Head of caudate nucleus (tissue), 42 donors: Measurements from ENCODE around the gene GRB10.

Experiments used
- DNase-seq, 42 donors: peaks; one replicate each; pipeline versions ENCODE4 v3.0.0 to v3.0.0-alpha.2; 2020 to 2021; ENCODE audit warnings: mixed read lengths in 7 of 42
- intact Hi-C: fragments of 100-400 bp; cut with DNase I; formaldehyde crosslinking; loops from one replicate; pipeline ENCODE4 v1.15.0; 2022

The GRB10 gene

DNA sequence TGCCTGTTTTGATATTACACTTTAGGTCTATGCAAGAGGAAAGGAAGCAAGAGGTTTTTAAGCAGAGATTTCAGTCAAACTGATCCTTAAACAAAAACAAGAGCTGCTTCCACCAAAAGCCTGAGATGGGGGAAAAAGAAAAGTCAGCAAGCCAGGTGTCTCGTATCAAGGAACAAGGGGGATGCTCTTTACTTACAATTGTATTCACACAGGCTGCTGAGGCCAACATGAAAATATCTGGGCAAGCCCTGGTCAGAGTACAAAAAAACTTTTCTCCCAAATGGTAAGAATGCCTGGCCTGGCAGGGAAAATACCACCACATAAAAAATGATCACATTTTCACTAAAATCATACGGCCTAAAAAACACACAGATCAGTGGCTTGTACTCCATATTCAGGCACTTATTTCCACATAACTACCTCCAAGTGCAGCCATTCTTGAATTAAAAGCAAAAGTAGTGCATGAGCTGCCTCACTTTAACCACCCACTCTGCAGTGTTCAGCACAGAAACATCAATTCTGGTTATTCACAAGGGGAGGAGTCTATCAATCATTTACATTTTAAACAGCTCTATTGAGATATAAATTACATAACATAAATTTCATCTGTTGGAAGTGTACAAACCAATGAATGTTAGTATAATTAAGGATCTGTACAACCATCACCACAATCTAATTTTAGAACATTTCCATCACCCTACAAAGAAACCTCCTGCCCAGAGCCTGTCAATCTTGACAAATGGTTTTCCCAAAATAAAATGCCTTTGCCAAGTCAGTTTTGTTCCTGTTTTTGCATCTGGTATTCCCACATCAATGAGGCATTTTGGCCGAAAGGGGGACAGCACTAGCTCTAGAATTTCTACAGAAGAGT, 70.2 kb downstream of the GRB10 start:
- peak in 8 of 42 donors; percentile 16 to 73 (median 47) for DNase-seq
- intact Hi-C loops = no loop called here

DNA sequence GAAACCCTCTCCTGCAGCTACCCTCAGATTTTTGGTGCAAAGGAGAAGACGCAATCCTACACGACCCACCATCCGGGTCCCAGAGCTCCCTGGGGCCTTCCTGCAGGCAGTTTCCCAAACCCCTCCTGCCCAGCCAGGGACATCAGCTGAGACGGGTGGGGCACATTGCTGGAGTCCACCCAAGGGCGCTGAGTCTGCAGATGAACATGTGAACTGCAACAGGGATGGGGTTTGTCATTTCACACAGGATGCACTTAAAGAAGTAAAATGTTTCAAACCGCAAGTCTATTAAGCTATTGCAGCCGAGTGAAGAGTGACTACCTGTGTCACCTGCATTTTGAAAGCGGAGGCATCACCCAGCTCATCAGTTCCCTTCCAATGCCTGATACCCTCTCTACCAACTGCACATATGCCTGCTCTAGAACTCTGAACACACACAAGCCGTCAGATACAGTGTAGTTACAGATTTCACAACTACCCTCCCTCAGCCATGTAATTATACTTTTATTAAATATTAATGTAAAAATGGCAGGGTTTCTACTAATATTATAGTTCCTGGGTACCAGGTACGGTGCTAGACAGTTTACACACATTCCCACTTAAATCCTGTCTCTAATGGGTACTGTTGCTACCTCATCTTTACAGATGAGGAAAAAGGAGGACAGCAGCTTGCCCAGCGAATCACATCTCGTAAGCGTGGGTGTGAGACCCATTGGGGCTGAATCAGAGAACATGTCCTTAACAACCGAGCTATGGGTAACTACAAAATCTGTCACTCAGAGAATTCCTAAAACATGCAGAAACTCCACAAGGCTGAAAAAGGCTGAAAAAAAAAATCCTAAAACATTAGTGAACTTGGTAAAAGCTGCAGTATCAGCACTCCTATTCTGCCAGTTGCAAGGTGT, 71.2 kb downstream of the GRB10 start:
- intact Hi-C loops = no loop called here

DNA sequence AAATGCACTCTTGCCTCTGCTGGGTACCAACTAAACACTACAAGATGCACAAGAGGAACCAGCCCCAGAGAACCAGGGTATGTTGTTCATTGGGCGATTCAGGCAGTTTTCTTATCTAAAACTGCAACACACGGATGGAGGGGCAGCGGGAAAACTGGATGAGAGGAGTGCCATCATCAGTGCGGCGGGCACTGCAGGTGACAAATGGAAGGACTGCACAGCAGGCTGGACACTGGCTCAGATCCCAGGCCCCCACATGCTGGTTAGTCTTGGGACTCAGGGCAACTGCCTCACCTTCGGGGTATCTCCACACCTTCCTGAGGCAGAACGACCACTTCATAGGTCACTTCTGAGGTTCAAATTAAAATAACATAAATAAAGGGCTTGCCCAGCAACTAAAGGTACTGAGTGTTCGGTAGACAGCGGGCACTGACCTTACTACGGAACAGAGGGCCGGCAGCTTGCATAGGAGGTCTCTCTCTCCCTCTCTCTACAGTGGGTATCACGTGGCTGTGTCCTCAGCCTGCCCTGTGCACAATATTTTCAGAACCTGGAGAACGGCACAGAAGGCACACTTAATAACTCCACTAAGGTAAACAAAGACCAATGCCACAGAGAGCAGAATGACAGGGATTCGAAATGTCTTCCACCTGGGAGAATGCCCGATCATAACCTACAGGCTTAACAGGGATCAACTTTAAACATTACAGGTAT, 72.1 kb downstream of the GRB10 start:
- intact Hi-C loops = no loop called here
- peak in 2 of 42 donors; percentile 6 to 35 for DNase-seq

More for the DNA sequence above, 71.2 kb downstream of the GRB10 start:
- peak in 2 of 42 donors; percentile 15 to 43 for DNase-seq

DNA sequence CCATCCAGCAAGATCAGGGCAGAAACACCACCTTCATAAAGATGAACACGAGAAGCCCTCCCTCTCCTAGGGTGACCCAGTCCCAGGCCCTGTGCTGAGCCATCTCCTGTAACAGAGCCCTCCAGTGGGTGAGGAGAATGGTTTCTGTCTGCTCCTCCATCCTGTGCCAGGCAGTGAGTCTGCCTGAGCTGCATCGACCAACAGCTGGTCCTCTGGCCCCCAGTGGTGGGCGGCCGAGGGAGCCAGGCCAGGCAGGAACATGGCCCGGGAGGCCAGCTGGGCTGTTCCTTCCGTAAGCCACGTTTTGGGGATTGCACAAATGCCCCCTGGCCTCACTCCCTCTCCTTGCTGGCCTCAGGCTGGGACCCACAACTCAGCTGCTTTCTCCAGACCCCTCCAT, 73.5 kb downstream of the GRB10 start:
- intact Hi-C loops = no loop called here
- DNase-seq = peak in 2 of 42 donors; percentile 54 to 66

DNA sequence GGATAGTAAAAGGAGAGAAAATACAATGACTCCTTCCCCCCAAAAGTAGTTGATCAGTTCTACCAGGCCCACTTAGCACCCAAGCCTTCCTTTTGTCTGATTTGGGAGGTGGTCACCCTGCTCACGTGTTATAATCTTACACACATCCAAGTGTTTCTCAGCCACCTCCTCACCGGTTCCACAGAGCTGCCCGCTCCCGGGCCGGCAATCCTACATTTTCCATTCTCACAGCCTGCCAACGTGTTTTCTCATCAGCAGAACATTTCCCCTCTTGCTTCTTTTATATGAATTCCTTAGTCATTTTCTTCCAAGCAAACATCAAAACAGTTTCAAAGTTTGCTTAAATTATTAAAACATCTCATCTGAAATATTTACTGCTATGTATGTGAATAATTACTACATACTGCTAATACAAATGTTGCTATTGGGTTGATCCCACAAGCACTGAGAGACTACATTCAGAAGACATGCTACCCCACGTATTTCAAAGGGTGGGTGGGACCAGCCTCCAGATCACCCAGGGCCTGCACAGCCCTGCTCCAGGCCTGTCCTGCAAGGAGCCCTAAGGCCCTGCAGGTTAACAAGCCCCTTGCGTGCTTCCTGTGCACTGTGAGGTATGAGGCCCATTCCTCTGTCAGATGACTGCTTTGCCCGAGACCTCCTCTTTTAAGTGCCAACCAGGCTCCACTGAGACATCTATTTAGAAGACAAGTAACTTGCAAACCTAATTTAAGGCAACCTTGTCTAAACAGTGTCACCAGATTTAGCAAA, 75.3 kb downstream of the GRB10 start:
- intact Hi-C loops = no loop called here

DNA sequence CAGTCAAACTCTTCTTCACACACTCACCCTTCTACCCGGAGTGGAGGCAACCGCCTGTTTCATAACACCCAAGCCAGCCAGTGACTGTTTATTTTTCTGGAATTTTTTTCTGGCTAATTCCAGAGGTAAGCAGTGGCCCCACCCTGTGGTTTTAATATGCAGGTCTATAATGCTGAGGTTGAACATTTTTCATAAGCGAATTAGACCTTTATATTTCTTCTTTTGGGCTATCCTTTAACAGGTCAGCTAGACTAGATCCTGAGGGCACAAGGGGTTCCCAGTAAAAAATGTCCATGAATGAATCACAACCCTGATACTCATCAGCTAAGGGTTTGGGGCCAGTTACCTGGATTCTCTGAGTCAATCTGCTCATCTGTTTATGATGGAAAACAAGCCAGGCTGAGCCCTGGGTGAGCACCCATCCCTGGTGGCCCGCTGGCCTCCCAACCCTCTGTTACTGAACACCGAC, 76.2 kb downstream of the GRB10 start:
- peak in 1 of 42 donors; percentile 40 for DNase-seq
- intact Hi-C loops = no loop called here

More for the DNA sequence above, 75.3 kb downstream of the GRB10 start:
- peak in 1 of 42 donors; percentile 41 for DNase-seq

DNA sequence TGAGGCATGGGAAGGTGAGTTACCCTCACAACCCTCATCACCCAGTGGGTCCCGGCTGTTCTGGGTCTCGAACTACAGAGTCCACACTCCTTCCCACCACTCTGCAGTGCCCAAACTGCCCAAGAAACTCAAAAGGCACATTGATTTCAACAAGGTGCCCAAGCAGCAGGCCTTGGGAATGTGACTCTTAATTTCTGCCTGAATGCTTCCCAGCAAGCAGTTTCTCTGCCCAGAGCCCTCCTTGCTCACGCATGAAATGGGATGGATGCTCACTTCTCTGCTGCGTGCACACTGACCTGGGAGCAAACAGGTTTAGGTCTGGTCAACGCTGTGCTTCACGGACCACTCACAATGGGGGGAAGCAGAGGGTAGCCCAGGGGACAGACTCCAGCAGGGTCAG, 77.9 kb downstream of the GRB10 start:
- peak in 1 of 42 donors; percentile 39 for DNase-seq
- intact Hi-C loops = no loop called here

DNA sequence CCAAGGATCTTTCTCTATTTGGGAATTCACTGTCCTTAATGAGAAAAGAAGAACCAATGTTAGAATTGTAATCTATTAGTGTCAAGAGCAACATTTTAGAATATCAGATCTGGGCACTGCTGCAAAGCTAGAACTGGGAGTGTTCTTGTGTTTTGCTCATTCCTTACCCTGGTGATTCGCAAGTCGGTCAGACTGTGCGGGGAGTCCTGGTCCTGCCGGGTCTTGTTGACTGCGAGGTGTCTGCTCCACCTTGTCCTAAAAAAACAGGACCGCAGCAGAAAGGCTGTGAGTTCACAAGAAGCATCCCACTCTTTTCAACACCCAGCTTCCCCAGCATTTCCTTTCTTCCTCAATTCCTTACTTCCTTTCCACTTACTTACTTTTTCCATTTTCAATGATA, 79.0 kb downstream of the GRB10 start:
- peak in 1 of 42 donors; percentile 40 for DNase-seq
- intact Hi-C loops = no loop called here

DNA sequence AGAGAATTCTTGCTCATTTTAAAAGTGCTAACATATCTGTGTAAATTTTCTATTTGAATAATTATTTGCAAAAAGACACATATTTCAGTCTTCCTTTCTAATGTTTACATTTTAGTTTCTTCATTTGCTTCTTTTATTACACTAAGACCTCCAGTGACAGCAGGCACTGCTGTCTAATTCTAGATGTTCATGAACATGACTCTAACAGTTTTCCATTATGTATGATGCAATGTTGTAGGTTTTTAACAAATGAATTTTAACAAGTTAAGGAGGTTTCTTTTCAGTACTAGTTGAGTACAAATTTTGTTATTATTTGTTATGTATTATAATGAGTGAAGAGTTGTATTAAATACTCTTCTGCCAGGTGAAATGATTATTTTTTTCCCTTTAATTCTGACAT, 83.6 kb downstream of the GRB10 start:
- intact Hi-C loops = no loop called here
- no peak for DNase-seq

DNA sequence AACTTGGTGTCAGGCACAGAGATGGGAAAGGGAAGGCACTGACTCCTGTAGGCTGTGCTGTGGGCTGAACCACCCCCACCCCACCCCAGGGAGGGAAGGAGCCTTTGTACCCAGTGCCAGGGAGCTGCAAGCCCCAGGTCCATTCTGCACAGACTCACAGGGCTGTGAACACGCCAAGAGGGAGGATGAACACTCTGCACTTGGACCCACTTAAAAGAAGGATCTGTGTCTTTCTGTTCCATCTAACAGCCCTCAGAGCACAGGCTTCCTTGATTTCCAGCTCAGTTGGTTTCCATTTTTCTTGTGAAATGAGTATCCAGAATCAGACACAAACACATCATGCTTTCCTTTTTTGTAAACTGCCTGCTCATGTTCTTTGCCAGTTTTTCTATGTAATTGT, 84.9 kb downstream of the GRB10 start:
- intact Hi-C loops = no loop called here
- DNase-seq = peak in 19 of 42 donors; percentile 19 to 73 (median 43)

DNA sequence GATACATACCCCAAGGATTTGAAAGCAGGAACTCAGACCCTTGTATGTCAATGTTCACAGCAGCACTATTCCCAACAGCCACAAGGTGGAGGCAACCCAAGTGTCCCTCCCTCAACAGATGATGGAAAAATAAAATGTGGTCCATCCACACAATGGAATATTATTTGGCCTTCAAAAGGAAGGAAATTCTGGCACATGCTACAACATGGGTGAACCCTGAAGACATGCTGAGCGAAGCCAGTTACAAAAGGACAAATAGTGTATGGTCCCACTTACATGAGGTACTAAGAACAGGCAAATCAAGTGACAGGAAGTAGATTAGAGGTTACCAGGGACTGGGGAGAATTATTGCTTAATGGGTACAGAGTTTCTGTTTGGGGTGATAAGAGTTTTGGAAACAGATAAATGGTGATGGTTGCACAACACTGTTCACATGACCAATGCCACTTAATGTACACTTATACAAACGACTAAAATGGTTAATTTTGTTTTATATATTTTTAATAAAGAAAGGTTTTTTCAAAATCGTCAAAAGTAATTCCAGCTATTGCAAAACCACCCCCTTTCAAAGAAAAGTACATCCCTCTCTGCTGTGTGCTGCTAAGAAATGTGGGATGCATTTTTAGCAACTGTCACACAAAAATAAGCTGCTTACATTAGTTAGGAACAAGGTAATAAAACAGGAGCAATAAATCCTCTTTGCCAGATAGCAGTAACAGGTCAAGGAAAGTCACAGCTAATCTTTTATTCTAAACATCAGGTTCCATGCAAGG, 85.7 kb downstream of the GRB10 start:
- no peak for DNase-seq
- intact Hi-C loops = no loop called here

DNA sequence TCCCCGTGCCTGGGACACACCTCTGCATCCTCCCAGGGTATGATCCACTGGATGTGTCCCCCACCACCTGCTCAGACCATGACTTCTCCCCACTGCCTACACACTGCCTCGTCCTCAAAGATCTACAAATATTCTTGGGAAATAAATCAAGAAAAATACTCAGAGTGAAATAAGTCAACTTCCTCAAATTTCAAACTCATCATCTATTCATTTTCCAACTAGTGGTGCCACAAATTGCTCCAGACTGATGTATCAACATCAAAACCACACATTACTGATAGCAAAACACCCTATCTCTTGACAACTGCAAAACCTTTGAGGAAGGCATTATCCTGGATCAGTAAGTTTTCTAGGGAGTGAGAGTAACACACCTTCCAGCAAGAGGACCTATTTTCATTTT, 87.7 kb downstream of the GRB10 start:
- DNase-seq = no peak
- intact Hi-C loops = no loop called here

DNA sequence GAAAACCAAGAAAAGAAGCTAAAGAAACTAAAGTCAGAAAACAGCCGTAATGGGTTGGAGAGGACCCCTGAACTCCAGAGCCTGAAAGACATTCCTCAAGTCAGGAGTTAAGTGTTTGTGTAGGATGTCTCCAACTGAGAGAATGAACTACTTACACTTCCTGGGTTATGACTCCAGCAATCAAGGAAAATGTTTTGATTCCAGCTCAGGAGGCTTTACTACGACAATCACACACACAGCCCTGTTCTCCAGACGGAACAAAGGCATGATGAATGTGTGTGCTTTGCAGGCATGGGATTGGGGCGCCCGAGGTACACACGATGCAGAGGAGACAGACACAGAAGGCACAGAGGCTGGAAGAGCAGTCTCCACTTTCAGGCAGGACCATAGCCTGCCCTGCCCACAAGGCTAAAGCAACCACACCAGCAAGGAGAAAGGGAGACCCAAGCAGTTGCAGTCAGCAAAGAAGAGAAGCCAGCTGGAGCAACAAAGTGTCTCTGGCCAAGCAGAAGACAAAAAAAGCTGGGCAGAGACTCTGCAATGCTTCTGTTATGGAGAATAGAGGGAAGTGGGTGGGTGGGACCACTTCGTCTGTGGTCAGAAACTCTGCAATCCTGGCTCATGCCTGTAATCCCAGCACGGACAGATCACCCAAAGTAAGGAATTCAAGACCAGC, 89.1 kb downstream of the GRB10 start:
- intact Hi-C loops = no loop called here
- no peak for DNase-seq

DNA sequence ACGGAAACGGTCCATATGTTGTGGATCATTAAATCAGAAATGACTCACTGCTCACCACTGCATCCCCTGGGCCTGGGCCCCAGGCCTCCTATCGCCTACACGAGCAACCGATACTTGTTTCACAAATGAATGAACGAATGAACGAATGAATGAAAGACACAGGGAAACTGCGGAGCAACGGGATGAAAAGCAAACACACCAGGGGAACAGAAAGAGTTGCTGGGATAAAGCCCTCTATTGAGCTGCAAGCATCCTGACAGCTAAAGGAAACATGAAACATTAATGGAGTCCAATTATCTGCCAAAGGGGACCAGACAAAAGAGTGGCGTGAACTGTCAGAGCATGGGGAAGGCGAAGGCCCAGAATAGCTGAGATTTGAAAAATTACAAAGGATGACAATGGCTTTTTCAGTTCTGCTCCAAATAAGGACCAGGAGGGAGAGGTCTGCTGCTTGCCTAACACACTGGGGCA, 92.1 kb downstream of the GRB10 start:
- peak in 4 of 42 donors; percentile 40 to 71 (median 57) for DNase-seq
- intact Hi-C loops = no loop called here

DNA sequence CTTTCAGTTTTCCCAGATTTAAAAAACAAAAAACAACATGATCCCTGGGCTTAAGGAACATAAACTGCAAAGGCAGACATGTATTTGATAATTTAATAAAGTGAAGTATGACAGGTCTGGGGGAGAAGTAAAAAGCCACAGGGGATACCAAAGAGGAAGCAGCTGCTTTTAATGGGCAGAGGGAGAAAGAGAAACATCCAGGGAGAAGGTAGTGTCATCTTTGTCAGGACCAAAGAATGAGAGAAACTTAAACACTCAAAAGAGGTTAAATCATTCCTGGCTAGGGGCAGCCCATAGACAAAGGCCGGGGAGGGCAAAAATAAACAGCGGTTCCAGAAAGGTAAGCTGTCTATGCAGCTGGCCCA, 94.5 kb downstream of the GRB10 start:
- intact Hi-C loops = no loop called here
- no peak for DNase-seq

DNA sequence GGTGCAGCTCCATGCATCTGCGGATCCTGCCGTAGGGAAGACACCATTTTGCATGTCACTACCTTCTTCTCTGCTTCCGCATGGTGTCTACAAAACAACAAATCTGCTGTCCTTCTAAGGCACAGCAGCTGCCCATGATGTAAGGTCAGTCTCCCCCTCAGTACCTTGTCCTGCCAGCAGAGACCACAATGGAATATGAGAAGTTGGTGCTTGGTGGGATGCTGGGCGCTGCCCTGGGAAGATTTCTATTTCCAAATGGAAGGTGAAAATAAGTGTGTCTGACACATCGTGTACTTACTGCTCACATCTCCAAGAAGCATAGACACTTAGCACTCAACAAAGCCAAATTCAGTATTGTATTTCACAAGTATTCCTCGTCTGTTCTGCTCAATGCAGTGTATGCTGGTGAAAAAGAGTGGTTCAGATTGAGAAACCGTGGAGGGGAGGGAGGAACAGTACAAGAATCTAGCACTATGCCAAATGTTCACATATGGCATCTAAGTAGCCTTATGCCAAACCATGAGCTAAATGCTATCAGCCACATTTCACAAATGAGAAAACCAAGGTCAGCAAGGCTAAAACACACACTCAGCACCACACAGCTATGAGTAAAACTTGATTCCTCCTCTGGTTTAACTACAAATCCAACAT, 95.0 kb downstream of the GRB10 start:
- intact Hi-C loops = no loop called here
- DNase-seq = no peak

DNA sequence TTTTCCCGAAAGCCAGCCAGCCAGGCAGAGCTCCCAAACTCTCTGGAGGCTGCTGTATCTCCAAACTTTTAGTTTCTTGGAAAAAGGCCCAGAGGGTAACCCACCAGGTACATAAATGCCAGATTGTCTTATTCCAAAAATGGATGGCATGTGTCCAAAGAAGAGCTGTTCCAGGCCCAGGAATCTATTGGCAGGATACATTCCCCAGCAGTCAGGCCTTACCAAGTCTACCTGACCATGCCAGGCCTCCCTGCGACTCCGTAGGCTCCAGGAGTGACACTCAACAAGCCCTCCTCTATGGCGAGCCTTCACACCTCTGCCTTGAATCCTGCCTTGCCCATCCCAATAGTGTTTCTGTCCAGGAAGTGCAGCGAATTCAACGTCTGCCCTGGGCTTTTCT, 95.6 kb downstream of the GRB10 start:
- DNase-seq = no peak
- intact Hi-C loops = no loop called here
